Middle frontal gyrus (tissue), 1 donor: ENCODE results near the gene RNU6-8.
A peak's percentile ranks its signal among the peaks of the same experiment; 100 is the strongest.

ENCODE experiments used
- DNase-seq: peaks from one replicate; pipeline ENCODE4 v3.0.0-alpha.2; 2015; ENCODE audit warnings: low spot score; ENCODE audit errors: extremely low spot score

RNU6-8 gene

GRCh38 chr14:32202998-32203882 is at the start of gene RNU6-8:
Gene RNU6-8 (minus strand): TSS chr14:32203269.
- DNase-seq: peak; percentile 76

GRCh38 chr14:32252030-32252670 is 49.1 kb upstream of the RNU6-8 start:
- peak; percentile 17 for DNase-seq

GRCh38 chr14:32251530-32251929 is 48.5 kb upstream of the RNU6-8 start:
- DNase-seq: no peak

- DNase-seq: no peak
Measured at GRCh38 chr14:32250681-32251080, 47.6 kb upstream of the RNU6-8 start.

GRCh38 chr14:32249780-32250179 is 46.7 kb upstream of the RNU6-8 start:
- no peak for DNase-seq

- DNase-seq: no peak
Measured at GRCh38 chr14:32249371-32249770, 46.3 kb upstream of the RNU6-8 start.

GRCh38 chr14:32246751-32247150 is 43.7 kb upstream of the RNU6-8 start:
- DNase-seq: no peak

GRCh38 chr14:32244404-32244803 is 41.3 kb upstream of the RNU6-8 start:
- DNase-seq: no peak

- DNase-seq: no peak
Measured at GRCh38 chr14:32233260-32233659, 30.2 kb upstream of the RNU6-8 start.

GRCh38 chr14:32232481-32232880 is 29.4 kb upstream of the RNU6-8 start:
- no peak for DNase-seq

GRCh38 chr14:32230695-32231280 is 27.7 kb upstream of the RNU6-8 start:
- DNase-seq: no peak

GRCh38 chr14:32230181-32230580 is 27.1 kb upstream of the RNU6-8 start:
- no peak for DNase-seq

GRCh38 chr14:32226056-32226455 is 23.0 kb upstream of the RNU6-8 start:
- no peak for DNase-seq

GRCh38 chr14:32225378-32225920 is 22.4 kb upstream of the RNU6-8 start:
- no peak for DNase-seq

GRCh38 chr14:32224737-32225377 is 21.8 kb upstream of the RNU6-8 start:
- DNase-seq: peak; percentile 4

- DNase-seq: no peak
Measured at GRCh38 chr14:32217301-32217700, 14.2 kb upstream of the RNU6-8 start.

GRCh38 chr14:32212833-32213232 is 9.8 kb upstream of the RNU6-8 start:
- no peak for DNase-seq

GRCh38 chr14:32211068-32211404 is 8.0 kb upstream of the RNU6-8 start:
- DNase-seq: no peak

GRCh38 chr14:32209471-32209870 is 6.4 kb upstream of the RNU6-8 start:
- no peak for DNase-seq

- no peak for DNase-seq
Measured at GRCh38 chr14:32208490-32208889, 5.4 kb upstream of the RNU6-8 start.

- no peak for DNase-seq
Measured at GRCh38 chr14:32206552-32206951, 3.5 kb upstream of the RNU6-8 start.

- no peak for DNase-seq
Measured at GRCh38 chr14:32205984-32206383, 2.9 kb upstream of the RNU6-8 start.
